HG02938 (cell line): ENCODE results near the gene ILF3.

Experiments used
- ATAC-seq: cut with Tn5 transposase; IDR thresholded peaks from one replicate; pipeline ENCODE4 v1.9.1; 2021; ENCODE audit warnings: mild to moderate bottlenecking, moderate library complexity; ENCODE audit not compliant: unreplicated experiment

Gene ILF3

DNA sequence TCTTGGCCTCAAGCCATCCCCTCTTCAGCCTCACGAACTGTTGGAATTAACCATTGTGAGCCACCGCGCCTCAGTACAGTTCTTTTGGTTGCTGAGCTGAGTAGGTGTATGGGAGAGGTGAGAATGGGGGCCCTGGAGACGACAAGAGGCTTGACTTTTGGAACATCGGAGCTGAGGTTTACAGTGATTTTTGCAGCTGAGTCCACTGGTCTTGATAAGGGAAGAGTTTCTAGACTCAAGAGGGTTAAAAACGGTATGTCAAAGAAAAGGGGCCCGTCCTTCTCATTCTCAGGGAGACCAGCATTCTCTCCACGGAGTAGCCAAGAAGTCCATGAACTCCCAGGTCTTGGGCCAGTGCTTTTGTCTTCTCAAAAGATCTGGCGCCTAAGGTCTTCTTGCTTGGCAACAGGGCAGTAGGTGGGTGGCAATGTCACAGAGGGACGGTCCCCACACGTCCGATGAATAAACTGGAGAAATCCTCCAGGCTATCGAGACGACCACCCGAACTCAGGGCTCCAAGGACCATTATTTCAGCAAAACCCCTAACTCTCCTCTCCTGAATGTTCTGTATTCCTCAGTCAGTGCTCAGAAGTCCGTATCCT is 40.7 kb downstream of the ILF3 start:
- no peak for ATAC-seq

DNA sequence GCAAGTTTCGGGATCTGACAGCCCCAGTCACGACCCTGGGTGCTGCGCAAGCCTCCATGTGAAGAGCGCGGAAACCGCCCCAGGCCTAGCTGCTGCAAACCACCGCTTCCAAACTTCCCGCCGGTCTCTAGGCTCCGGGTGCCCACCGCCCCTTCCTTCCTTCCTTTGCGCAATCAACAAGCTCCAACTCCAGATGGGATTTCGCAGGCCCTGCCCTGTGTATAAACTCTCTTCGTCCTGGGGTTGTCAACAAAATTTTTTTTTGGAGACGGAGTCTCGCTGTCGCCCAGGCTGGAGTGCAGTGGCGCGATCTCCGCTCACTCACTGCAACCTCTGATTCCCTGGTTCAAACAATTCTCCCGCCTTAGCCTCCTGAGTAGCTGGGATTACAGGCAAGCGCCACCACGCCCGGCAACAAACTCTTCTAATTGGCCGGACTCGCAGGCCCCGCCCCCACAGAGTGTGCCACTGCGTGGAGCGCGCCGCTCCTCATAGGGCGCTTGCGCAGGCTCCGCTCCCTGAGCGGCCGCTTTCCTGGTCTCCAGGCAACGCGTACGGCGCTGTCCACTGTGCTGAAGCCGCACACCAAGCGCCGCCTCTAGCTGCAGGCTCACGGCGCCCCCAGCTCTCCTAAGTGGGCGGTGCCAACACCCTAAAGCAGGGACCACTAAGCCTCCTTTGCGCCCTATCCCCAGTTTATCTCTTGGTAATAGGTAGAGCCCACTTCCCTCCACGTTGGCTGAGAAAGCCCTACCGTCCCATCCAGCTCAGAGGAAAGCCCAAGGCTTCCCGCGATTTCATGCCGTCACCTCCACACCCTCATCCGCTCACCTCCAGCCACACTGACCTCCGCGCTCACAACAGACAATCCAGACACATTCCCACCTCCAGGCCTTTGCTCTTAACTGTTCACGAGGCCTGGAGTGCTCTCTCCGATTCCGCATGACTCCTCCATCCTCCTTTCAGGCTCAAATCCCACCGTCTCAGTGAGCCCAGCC is 41.6 kb downstream of the ILF3 start:
- peak; percentile 49 for ATAC-seq

DNA sequence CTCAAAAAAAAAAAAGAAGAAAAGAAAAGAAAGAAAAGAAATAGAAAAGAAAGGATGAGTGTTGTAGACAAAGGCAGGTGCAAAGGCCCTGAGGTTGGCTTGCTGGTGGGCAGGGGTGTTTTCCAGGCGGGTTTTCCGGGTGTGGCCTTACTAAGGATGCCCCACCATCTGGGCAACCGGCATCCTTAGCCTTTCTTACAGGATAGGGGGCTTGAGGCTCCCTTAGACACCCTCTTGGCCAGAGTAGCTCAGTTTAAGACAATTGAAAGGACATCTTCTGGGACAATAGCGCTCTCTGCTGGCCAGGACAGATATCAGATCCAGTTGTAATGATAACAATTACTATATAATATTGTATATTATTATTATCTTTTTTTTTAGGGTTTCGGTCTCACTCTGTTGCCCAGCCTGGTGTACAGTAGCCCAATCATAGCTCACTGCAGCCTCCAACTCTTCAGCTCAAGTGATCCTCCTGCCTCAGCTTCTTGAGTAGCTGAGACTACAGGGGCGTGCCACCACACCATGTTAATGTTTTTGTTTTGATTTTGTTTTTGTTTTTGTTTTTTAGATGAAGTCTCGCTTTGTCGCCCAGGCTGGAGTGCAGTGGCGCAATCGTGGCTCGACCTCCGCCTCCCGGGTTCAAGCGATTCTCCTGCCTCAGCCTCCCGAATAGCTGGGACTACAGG is 45.6 kb downstream of the ILF3 start:
- ATAC-seq, result no peak

DNA sequence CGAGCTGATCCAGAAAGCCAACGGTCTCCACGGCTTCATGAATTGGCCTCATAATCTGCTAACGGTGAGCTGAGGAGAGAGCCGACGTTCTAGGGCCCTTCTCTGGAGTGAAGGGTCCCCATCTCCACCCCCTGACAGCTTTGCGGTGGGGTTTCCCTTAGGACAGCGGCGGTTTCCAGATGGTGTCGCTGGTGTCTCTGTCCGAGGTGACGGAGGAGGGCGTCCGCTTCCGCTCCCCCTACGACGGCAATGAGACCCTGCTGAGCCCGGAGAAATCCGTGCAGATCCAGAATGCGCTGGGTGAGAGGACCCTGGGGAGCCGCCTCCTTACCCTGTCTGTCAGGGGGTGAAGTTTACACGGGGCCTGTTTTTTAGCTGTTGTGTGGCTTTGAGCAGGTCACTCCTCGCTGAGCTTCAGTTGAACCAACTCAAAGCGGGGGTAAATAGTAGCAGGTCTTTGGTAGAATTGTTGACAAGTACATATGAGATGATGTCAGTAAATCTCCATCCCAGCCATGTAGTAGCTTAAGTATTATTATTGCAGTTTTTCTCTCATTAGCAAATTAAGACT is 47.9 kb downstream of the ILF3 start:
- no peak for ATAC-seq

DNA sequence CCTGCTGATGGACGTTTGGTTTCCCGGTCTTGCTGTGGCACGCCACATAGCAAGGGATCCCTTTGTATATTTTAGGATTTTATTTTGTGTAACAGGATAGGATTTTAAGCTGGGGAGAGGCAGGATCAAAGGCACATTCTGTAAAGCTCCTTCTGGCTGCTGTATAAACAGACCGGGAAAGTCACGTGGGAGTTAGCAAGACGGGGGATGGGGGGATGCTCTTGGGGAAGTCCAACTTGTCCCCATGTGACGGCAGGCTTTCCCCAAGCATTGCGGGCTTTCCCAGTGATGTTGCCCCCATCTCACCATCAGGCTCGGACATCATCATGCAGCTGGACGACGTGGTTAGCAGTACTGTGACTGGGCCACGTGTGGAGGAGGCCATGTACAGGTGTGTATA is 52.8 kb downstream of the ILF3 start:
- ATAC-seq, result no peak

DNA sequence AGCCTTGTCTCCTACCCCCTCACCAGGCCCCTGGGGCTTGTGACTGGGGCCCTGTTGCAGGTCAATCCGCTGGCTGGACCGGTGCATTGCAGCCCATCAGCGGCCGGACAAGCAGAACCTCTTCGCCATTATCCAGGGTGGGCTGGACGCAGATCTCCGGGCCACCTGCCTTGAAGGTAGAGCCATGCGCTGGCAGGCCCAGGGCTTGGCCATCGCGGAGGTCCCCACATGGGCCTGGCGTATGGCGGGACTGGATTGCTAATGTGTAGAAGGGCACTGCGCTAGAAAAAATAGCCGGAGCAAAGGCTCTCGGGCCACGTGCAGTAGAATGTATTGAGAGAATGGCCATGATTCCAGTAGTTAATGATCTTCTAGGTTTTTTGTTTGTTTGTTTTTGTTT is 53.3 kb downstream of the ILF3 start:
- no peak for ATAC-seq

DNA sequence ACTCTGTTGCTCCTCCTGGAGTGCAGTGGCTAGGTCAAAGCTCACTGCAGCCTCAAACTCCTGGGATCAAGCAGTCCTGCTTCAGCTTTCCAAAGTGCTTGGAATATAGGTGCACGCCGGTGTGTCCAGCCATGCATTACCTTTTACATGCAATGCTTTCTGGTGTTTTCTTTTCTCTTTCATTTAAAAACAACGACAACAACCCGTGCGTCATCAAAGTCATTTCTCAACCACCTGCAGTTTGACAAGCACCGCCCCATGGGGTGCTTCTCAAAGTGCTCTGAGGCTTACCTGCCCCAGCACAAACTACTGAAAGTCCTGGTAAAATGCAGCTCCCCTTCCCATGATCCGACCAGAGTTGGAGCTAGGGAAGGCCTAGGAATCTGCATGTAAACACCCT is 54.1 kb downstream of the ILF3 start:
- no peak for ATAC-seq

DNA sequence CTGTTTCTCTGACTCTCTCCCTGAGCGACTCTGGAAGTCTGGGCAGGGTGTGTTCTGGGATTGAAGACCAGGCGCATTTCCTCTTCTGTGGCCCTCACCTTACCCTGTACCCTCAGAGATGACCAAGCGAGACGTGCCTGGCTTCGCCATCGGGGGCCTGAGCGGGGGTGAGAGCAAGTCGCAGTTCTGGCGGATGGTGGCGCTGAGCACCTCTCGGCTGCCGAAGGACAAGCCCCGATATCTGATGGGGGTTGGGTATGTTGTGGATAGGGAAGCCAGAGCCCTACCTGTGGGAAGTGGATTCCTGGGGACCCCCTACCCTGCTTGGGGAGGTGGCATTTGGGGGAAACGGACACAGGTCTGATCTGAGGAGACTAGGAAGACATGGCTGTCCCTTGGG is 57.9 kb downstream of the ILF3 start:
- no peak for ATAC-seq

DNA sequence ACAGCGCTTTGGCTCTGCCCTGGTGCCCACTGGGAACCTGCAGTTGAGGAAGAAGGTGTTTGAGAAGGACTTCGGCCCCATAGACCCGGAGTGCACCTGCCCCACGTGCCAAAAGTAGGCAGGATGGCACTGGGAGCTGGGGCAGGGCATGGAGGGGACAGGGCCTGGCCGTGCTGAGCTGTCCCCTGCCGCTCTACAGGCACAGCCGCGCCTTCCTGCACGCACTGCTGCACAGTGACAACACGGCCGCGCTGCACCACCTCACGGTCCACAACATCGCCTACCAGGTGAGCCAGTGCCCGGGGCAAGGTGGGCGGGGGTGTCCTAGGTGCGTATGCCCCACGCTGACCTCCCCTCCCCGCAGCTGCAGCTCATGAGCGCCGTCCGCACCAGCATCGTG is 58.6 kb downstream of the ILF3 start:
- ATAC-seq, result no peak

DNA sequence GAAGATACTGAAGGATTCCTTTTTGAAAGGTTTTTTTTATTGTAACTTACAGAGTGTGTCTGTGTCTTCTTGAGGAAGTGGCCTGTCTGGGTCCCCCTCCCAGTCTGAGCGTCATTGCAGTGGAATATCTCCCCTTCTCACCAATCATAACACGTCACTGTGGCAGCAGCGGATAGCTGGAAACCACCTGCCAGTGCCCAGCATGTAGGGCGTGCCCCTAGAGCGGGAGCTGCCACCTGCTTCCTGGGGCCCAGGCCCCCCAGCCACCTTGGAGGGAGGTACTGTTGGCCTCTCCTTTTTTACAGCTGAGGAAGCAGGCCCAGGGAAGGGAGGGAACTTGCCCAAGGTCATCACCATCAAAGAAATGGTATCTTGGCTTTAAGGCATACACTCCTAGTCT is 59.2 kb downstream of the ILF3 start:
- no peak for ATAC-seq

DNA sequence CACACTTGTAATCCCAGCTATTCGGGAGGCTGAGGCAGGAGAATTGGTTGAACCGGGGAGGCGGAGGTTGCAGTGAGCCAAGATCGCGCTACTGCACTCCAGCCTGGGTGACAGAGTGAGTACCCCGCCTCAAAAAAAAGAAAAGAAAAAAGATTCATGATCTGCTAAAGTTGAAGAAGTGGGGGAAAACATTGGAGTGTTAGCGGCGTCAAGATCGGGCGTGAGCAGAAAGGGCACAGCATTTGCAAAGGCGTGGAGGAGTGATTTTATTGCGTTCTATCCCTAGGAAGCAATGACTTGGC is 62.9 kb downstream of the ILF3 start:
- ATAC-seq, result no peak

DNA sequence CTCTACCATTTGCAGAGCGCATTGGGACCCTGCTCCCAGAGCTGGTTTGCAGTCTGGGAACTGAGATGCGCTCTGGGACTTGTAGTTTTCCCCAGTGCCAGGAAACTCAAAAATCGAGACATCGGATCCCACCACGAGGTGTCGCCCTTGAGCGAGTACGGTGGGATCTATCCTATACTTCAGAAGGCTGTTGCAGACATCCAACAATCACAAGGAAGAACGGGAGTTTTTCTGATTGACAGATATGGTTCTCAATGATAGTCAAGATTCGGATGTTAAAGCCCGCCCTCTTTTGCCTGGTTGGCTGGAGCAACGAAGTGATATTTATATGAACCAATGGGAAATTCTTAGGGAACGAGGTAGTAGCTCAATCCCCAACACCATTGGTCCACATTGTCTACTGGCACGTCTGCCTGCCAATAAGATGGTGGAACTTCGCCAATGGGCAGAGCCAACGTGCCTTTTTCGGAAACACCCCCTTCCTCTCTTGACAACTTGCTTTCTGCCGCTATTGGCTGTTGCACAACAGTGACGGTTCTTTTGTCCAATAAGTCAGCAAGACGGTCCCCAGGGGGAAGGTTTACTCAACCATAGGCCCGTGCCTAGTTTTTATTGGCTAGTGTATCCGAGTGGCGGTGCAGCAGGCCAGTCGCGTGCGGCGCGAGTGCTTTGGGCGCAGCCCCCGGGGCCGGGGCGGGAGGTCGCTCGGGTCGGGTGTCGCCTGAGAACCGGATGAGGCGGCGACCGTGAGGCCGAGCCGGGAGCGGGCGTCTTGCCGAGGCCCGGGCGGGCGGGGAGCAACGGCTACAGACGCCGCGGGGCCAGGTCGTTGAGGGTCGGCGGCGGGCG is 63.4 kb downstream of the ILF3 start, which contains the start of gene DNM2:
Gene DNM2 (plus strand): TSS at position 724 of the 849 bp plus-strand sequence. CDS start 164 bp downstream, outside the sequence.
- peak; percentile 86 for ATAC-seq

DNA sequence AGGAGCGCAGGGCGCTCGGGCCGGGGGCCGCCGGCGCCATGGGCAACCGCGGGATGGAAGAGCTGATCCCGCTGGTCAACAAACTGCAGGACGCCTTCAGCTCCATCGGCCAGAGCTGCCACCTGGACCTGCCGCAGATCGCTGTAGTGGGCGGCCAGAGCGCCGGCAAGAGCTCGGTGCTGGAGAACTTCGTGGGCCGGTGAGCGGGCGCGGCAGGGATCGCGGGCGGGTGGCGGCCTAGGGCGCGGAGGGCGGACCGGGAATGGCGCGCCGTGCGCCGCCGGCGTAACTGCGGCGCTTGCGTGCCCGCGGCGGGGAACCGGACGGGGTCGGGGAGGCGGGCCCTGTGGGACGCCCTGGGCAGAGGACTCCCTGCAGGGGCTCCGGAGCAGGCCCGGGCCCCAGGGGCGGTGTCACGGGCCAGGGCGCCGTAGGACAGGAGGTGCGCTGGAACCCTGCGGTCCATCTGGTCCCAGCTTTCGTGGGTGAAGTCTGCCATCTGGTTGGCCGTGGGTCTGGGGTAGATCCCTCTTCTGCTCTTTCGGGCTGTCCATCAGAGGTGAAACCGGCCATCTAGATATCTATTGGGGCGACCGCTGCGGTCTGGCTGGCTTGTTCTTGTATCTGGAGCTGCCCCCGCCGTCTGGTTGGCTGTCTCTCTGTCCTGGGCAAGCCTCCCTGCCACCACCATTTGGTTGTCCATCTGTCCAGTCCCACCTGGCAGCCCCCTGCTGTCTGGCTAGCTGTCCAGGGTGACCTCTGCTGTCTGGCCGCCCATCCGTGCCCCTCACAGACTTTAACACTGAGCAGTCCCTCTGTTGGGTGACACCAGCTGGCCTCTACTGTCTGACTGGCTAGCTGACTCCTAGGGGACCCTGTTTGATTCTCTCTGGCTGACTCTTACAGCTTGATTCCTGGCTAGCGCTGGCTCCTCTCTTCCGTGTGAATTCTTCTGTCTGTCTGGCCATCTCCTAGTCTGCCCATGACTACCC is 64.4 kb downstream of the ILF3 start:
- ATAC-seq, result no peak

DNA sequence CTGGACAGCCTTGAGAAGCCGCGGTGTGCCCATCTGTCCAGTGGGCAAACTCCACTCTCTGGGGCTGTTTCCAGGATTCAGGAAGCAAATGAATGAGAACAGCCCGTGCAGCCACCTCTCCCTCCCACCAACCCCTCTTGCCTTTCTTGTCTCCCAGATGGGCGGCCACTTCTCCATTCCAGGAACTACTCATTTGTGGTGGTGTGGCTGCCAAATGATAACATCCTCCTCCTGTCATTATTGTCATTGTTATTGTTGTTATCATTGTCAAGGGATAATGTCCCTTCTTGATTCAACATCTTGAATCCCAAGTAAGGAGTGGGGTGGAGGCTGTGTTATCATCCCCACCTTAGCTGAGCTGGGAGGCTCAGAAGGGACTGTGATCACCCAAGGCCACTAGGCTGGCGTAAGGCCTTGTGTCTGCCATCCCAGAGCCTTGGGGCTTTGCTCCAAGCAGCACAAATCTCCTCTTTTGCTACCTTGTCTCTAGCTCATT is 65.4 kb downstream of the ILF3 start:
- no peak for ATAC-seq

DNA sequence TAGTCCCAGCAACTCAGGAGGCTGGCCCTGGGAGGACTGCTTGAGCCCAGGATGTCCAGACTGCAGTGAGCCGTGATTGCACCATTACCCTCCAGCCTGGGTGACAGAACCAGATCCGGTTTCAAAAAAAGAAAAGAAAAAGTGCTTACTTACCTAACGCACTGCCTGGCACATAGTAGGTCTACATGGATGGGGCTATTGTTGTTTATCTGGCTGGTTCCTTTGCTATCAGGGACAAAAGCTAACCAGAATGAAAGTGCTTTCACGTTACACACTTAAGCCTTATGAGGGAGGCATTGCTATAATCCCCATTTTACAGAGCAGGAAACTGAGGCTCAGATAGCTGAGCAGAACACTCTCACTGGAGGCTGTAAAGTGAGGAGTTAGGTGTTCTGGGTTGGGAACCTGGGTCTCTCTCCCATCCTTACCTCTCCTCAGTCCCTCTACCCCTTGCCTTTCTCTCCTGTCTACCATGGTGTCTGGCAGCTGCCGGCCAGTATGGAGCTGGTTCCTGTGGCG is 66.5 kb downstream of the ILF3 start:
- no peak for ATAC-seq

DNA sequence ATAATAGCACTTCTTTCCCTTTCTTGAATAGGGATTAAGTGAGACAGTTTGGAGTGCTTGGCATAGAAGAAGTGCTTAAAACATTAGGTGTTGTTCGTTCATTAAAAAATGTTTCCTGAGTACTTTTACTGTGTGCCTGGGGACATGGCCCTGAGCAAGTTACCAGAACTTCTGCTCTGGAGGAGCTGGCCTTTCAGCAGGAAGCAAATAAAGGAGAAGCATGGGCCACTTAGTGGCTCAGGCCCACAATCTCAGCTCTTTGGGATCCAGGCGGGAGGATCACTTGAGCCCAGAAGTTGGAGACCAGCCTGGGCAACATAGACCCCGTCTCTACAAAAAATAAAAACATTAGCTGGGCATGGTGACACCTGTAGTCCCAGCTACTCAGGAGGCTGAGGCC is 69.4 kb downstream of the ILF3 start:
- no peak for ATAC-seq

DNA sequence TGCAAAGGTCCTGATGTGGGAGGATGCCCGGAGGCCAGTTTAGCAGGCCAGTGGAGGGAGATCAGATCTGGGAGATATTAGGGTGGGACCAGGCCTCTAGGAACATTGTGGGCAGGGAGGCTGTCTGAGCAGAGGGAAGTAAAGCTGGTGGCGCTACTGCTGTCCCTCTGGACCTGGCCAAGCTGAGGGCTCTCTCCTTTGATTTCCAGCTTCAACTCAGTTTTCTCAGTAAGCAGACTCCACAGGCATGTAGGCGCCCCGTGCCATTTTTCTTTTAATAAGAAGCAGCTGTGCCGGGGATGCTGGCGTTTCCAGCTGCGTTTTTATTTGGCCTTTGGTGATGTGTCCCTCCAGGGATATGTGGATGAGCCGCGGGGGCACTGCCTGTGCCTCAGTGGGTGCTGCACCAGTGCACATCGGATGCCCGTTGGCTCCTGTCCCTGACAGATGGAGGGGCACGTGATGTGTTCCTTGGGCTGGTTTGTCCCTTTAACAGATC is 70.5 kb downstream of the ILF3 start:
- ATAC-seq, result no peak

DNA sequence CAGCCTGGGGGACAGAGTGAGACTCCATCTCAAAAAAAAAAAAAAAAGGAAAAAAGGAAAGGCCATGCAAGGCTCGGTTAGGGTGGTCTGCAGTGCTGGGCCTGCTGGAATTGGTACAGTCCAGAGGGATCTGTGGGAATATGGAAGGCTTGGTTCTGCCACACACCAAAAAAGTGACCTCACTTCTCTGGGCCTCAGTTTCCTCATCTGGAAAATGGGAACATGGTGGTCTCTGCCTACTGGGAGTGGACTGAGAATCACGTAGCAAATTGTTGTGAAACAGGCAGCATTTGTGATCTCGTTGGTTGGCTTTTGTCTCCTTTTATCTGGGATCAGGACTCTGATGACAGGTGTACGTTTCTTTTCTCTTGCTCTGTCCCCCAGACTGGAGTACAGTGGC is 71.3 kb downstream of the ILF3 start:
- no peak for ATAC-seq

DNA sequence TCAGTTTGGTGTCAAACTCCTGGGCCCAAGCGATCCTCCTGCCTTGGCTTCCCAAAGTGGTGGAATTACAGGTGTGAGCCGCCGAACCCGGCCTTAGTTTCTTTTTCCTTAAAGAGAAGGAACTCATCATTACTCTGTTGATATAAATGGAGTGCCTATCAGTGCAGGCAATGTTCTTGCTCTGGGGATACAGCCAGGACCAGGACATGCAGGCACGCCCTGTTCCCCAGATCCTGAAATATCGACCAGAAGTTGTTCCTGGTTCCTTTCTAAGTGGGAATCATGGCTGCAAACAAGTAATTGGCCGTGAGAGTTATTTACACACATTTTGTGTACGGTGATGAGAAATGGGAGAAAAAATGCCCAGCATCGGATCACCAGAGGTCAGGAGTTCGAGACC is 72.1 kb downstream of the ILF3 start:
- ATAC-seq, result no peak
